ENCODE measurements around the gene ALOX12B. TPM values are rescaled to one million over a fixed set of nuclear protein-coding genes. Genes with fewer than 3 reads are reported as not detected.

ALOX12B gene
- total RNA-seq, 1 donor = not detected

DNA sequence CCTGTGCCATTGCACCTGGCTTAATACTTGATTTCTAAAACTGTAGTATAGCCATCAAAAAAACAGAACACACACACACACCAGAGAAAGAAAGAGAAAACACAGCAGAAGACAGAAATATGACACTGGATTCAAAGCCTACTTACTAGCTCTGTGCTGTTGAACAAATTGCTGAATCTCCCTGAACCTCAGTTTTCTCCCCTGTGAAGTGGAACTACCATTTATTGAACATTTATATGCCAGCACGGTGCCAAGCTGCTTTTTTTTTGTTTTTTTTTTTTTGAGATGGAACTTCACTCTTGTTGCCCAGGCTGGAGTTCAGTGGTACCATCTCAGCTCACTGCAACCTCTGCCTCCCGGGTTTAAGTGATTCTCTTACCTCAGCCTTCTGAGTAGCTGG, 13.2 kb upstream of the ALOX12B start:
- DNase-seq (ENCODE audit: low read depth) = no peak
- H3K4me3 ChIP-seq (ENCODE audit: low read depth, low read length) = no peak overlapping the region
- TF ChIP-seq, protein P1, sequence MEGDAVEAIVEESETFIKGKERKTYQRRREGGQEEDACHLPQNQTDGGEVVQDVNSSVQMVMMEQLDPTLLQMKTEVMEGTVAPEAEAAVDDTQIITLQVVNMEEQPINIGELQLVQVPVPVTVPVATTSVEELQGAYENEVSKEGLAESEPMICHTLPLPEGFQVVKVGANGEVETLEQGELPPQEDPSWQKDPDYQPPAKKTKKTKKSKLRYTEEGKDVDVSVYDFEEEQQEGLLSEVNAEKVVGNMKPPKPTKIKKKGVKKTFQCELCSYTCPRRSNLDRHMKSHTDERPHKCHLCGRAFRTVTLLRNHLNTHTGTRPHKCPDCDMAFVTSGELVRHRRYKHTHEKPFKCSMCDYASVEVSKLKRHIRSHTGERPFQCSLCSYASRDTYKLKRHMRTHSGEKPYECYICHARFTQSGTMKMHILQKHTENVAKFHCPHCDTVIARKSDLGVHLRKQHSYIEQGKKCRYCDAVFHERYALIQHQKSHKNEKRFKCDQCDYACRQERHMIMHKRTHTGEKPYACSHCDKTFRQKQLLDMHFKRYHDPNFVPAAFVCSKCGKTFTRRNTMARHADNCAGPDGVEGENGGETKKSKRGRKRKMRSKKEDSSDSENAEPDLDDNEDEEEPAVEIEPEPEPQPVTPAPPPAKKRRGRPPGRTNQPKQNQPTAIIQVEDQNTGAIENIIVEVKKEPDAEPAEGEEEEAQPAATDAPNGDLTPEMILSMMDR (IDR thresholded peaks at IDR 0.05; ENCODE audit: insufficient read depth, low read length) = no peak

DNA sequence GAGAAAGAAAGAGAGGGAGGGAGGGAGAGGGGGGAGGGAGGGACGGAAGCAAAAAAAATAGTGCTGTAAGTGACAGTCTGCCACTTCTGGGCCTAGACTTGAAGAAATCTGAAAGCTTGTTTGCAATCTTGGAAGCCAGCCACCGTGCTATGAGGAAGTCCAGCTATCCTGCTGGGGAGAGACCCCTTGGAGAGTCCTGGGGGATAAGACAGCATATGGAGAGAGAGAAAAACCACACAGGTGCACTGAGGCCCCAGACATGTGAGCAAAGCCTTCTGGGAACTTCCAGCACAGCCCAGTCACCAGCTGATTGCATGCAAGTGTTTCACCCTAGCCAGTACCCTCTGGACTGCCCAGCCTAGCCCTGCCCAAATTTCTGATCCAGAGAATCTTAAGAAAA, 12.6 kb upstream of the ALOX12B start:
- TF ChIP-seq, protein P1 (IDR thresholded peaks at IDR 0.05; ENCODE audit: insufficient read depth, low read length) = no peak
- no peak overlapping the region for H3K4me3 ChIP-seq (ENCODE audit: low read depth, low read length)
- no peak for DNase-seq (ENCODE audit: low read depth)

DNA sequence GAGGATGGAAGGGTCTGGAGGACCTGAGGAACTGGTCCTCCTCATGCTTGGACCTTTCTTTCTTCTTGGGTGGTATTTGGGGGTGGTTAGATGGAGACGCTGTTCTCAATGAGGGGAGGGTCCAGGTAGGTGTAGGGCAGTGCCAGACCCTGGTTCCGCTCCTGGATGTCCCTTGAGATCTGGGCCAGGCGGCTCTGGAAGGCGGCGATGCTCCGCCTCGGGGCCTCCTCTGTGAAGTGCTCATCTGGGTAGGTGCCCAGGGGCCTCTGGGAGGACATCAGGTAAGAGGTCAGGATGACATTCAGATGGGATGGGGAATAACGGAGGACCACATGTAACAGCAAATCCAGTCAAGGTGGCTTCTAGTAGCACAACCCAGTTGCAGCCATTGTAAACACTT, 9.0 kb upstream of the ALOX12B start:
- TF ChIP-seq, protein P1 (IDR thresholded peaks at IDR 0.05; ENCODE audit: insufficient read depth, low read length) = no peak
- no peak for DNase-seq (ENCODE audit: low read depth)
- no peak overlapping the region for H3K4me3 ChIP-seq (ENCODE audit: low read depth, low read length)

DNA sequence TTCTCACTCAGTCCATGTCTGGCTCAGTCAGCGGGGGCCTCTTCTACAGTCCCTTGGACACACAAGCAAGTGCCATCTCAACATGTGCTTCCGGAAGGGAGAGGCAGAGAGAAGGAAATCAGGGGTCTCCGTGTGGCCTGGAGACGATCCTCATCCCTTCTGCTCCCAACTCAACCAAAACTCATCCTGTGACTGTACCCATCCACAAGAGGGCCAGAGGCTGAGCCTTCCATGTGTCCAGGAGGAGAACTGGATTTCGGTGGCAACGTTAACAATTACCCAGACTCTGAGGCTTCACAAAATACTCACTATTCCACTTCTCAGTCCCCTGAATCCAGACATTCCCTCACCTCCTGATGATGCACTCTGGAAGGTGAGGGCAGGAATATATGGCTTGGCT, 7.8 kb upstream of the ALOX12B start:
- DNase-seq (ENCODE audit: low read depth) = no peak
- TF ChIP-seq, protein P1 (IDR thresholded peaks at IDR 0.05; ENCODE audit: insufficient read depth, low read length) = peak; percentile 3

DNA sequence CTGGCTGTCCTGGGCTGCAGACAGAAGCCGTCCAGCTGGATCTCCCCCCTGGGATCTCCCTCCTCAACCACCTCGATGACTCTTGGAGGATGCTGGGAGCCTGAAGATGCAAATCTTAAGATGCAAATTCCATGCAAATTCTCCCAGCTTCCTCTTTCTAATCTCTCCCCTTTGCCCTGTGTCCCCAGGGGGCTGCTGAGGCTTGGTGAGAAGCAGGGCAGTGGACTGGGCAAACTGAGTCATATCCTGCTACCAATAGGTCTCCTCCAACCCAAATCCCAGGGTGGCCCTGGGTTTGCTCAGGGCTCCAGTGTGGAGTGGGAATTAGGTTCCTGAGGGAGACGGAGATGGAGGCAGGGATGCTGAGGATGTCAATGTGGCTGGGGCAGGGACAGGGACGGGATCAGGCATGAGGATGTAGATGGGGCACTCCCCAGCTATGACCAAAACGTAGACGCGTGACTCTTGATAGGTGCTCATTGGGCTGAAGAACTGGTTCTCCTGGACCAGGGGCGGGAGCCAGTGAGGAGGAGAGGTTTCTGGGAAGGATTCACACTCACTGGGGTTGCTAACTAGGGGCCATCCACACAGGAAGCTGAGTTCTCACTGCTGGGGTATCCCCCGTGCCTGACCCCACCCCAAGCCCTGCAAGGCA, 3.6 kb upstream of the ALOX12B start:
- no peak for DNase-seq (ENCODE audit: low read depth)
- TF ChIP-seq, protein P1 (IDR thresholded peaks at IDR 0.05; ENCODE audit: insufficient read depth, low read length) = no peak
- no peak overlapping the region for H3K4me3 ChIP-seq (ENCODE audit: low read depth, low read length)

More for the DNA sequence above, 7.8 kb upstream of the ALOX12B start:
- no peak overlapping the region for H3K4me3 ChIP-seq (ENCODE audit: low read depth, low read length)

DNA sequence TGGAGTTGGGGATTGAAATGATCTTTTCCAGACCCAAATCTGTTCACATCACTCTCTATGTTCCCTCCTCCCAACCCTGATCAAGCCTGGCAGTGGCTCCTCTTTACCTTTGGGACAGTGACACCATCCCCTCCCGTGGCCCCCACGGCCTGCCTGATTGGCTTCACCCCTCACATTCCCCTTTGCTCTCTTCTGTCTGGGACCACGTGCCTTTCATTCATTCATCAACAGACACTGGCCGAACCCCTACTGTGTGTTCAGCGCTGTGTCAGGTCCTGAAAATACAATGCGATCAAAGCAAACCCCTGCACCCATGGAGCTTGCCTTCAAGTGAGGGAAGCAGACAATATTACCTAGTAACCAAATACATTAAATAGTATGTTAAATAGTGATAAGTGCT, 2.2 kb upstream of the ALOX12B start:
- H3K4me3 ChIP-seq (ENCODE audit: low read depth, low read length) = no peak overlapping the region
- no peak for DNase-seq (ENCODE audit: low read depth)
- TF ChIP-seq, protein P1 (IDR thresholded peaks at IDR 0.05; ENCODE audit: insufficient read depth, low read length) = no peak

DNA sequence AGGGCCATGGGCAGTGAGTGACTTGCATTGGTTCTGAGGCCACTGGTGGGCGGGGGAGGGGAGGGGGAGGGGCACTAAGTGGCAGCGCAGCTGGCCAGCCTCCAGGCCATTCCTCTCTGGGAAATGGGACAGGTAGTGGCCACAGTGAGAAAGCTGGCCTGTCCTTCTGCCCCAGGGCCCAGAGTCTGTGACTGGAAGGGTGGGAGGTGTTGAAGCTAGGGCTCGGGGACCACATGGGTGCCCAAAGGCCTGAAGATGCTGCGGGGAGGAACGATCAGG, 375 bp upstream of the ALOX12B start:
- H3K4me3 ChIP-seq (ENCODE audit: low read depth, low read length) = no peak overlapping the region
- TF ChIP-seq, protein P1 (IDR thresholded peaks at IDR 0.05; ENCODE audit: insufficient read depth, low read length) = no peak
- DNase-seq (ENCODE audit: low read depth) = no peak
